ENCODE measurements around the gene BCL2L13.

DNA sequence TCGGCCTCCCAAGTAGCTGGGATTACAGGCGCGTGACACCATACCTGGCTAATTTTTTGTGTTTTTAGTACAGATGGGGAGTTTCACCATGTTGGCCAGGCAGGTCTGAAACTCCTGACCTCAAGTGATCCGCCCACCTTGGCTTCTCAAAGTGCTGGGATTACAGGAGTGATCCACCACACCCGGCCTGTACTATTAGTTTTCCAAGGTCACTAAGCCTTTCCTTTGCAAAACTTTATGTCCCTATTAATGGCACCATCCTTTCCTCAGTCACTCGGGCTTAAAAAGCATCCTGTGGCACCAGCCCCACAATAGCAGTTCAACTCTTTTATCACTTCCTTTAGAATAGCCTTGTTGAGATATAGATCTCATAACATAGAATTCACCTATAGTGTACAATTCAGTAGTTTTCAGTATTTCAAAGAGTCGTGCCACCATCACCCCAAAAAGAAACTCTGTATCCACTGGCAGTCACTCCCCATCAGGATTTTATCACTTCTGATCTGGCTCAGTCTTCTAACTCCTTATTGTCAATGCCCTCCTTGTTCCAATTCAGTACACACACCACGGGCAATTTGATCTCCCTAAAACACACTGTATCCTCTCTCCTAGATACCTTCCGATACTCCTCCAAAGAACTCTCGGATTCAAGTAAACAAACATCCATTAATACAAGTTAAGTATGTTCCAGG lies 921 bp upstream of the BCL2L13 start:
- TF ChIP-seq, protein P1, sequence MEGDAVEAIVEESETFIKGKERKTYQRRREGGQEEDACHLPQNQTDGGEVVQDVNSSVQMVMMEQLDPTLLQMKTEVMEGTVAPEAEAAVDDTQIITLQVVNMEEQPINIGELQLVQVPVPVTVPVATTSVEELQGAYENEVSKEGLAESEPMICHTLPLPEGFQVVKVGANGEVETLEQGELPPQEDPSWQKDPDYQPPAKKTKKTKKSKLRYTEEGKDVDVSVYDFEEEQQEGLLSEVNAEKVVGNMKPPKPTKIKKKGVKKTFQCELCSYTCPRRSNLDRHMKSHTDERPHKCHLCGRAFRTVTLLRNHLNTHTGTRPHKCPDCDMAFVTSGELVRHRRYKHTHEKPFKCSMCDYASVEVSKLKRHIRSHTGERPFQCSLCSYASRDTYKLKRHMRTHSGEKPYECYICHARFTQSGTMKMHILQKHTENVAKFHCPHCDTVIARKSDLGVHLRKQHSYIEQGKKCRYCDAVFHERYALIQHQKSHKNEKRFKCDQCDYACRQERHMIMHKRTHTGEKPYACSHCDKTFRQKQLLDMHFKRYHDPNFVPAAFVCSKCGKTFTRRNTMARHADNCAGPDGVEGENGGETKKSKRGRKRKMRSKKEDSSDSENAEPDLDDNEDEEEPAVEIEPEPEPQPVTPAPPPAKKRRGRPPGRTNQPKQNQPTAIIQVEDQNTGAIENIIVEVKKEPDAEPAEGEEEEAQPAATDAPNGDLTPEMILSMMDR (IDR thresholded peaks at IDR 0.05) = no peak
- no peak for TF ChIP-seq POLR2A (IDR thresholded peaks at IDR 0.05)

Measured in stomach (tissue), 4 donors.